MM.1S (cell line): Measurements from ENCODE around the gene METTL24.

Experiments
- EZH2phosphoT487 ChIP-seq: fragments of 300-600 bp; sonication (generic); IDR thresholded peaks from 2 replicates; pipeline ENCODE4 v1.6.1; 2018; ENCODE audit warnings: antibody characterized with exemption, low read length
- TF ChIP-seq, protein P1 (sequence below): fragments of 300-600 bp; sonication (generic); IDR thresholded peaks from 2 replicates; pipeline ENCODE4 v1.5.1; 2016; ENCODE audit warnings: antibody characterized with exemption, low read length, mixed read lengths

DNA sequence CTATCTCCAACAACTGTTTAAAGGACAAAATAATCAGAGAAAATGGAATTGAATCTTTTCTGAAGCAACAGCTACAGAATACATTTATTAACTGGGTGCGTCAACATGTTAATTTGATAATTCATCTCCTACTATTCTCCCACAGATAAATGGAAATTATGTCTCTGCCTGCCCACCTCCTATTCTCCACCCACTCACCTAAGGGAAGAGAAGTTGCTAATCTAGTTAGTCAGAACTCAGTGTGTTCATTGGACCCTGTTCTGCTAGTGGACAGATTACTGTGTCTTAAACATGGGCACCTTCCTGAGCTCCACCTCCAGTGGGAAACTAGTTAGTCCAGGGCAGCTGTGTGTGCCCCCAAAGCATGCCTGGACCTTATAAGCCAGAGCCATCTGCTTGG is 41.0 kb downstream of the METTL24 start:
- TF ChIP-seq, protein P1, sequence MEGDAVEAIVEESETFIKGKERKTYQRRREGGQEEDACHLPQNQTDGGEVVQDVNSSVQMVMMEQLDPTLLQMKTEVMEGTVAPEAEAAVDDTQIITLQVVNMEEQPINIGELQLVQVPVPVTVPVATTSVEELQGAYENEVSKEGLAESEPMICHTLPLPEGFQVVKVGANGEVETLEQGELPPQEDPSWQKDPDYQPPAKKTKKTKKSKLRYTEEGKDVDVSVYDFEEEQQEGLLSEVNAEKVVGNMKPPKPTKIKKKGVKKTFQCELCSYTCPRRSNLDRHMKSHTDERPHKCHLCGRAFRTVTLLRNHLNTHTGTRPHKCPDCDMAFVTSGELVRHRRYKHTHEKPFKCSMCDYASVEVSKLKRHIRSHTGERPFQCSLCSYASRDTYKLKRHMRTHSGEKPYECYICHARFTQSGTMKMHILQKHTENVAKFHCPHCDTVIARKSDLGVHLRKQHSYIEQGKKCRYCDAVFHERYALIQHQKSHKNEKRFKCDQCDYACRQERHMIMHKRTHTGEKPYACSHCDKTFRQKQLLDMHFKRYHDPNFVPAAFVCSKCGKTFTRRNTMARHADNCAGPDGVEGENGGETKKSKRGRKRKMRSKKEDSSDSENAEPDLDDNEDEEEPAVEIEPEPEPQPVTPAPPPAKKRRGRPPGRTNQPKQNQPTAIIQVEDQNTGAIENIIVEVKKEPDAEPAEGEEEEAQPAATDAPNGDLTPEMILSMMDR: no peak
- no peak for TF ChIP-seq EZH2phosphoT487
